Panc1 (cell line): Measurements from ENCODE around the gene TSHZ2. TPM values are rescaled to one million over a fixed set of nuclear protein-coding genes. Genes with fewer than 3 reads are reported as not detected.

Experiments
- ATAC-seq: fragments of 200-7000 bp; cut with Tn5 transposase; 2 replicates; pipeline ENCODE4 v1.9.1; 2020; ENCODE audit warnings: mild to moderate bottlenecking, moderate library complexity
- BruUV-seq: library from RNA; stranded (reverse); fragments of 400-500 nt; replicated peaks from 2 replicates; lab custom pipeline; 2021; lab: Mats Ljungman, UMichigan
- CTCF ChIA-PET: fragments of 300-600 bp; sonication (Branson Sonifier 250); formaldehyde crosslinking; loops from one replicate; lab custom pipeline; 2022; ENCODE audit warnings: antibody characterized with exemption; lab: Charles Lee
- POLR2A ChIA-PET: fragments of 300-600 bp; sonication (Branson Sonifier 250); formaldehyde crosslinking; loops from one replicate; lab custom pipeline; 2022; ENCODE audit warnings: antibody characterized with exemption; lab: Charles Lee
- DNase-seq: peaks from one replicate; pipeline ENCODE4 v3.0.0-alpha.2; 2010; ENCODE audit warnings: low read depth, low spot score
- H3K27ac ChIP-seq: 2 replicates; pipeline ENCODE4 v1.5.1; 2011; ENCODE audit warnings: mild to moderate bottlenecking, low read length, inconsistent platforms
- H3K27me3 ChIP-seq: fragments of 200-500 bp; sonication (Bioruptor generic); 2 replicates; pipeline ENCODE4 v1.6.0; 2014; ENCODE audit warnings: low read length, inconsistent platforms; ENCODE audit not compliant: control insufficient read depth, insufficient read depth
- H3K36me3 ChIP-seq: fragments of 200-500 bp; sonication (Bioruptor generic); 2 replicates; pipeline ENCODE4 v1.5.1; 2014; ENCODE audit warnings: inconsistent platforms, mild to moderate bottlenecking, low read length, moderate library complexity; ENCODE audit not compliant: control insufficient read depth, insufficient read depth
- H3K4me1 ChIP-seq: 2 replicates; pipeline ENCODE4 v1.5.1; 2011; ENCODE audit warnings: inconsistent platforms, mild to moderate bottlenecking, low read length, moderate library complexity; ENCODE audit not compliant: control insufficient read depth, insufficient read depth
- H3K4me3 ChIP-seq, 2 experiments: 2 replicates each; pipeline ENCODE4 v1.5.1; 2011 to 2012; ENCODE audit warnings: low read depth in 2 of 2, low read length in 2 of 2, mild to moderate bottlenecking in 2 of 2, inconsistent platforms in 1 of 2, moderate library complexity in 1 of 2
- H3K9me3 ChIP-seq: fragments of 200-500 bp; sonication (Bioruptor generic); 2 replicates; pipeline ENCODE4 v1.5.1; 2014; ENCODE audit warnings: low read depth, mild to moderate bottlenecking, inconsistent platforms, low read length, moderate library complexity; ENCODE audit not compliant: control insufficient read depth, insufficient read depth
- POLR2AphosphoS5 ChIP-seq: IDR thresholded peaks from 2 replicates; pipeline ENCODE4 v1.6.1; 2012; ENCODE audit warnings: mild to moderate bottlenecking, low read depth, low read length, moderate library complexity
- REST ChIP-seq, 2 experiments: IDR thresholded peaks; 2 replicates each; pipeline ENCODE4 v1.6.1; 2011 to 2012; ENCODE audit warnings: low read depth in 2 of 2, control low read depth in 1 of 2, low read length in 1 of 2, mild to moderate bottlenecking in 1 of 2, moderate library complexity in 1 of 2; ENCODE audit not compliant: insufficient read depth in 1 of 2
- SIN3A ChIP-seq: IDR thresholded peaks from 2 replicates; pipeline ENCODE4 v1.6.1; 2012; ENCODE audit warnings: low read depth, mild to moderate bottlenecking, low read length, moderate library complexity, borderline replicate concordance; ENCODE audit not compliant: insufficient read depth
- TCF7L2 ChIP-seq: IDR thresholded peaks from 2 replicates; pipeline ENCODE4 v1.6.1; 2011; ENCODE audit warnings: mild to moderate bottlenecking, low read depth, low read length, inconsistent platforms
- in situ Hi-C: cut with HindIII; loops from 2 replicates; pipeline ENCODE4 v1.10.0; 2016; ENCODE audit warnings: low sequenced_read_pairs, low pct_unique_long_range_greater_than_20kb
- intact Hi-C: fragments of 100-400 bp; cut with micrococcal nuclease; formaldehyde crosslinking; loops from one replicate; pipeline ENCODE4 v1.10.0; 2022; ENCODE audit not compliant: unreplicated experiment
- total RNA-seq: library from RNA; stranded (reverse); gene quantifications from one replicate; pipeline ENCODE4 v1.2.1, GENCODE V29; 2021; ENCODE audit not compliant: unreplicated experiment
- TF ChIP-seq, protein P1 (sequence below): fragments of 450-650 bp; IDR thresholded peaks from 2 replicates; pipeline ENCODE4 v1.5.1; 2017; ENCODE audit warnings: mild to moderate bottlenecking

TSHZ2 gene
- total RNA-seq, 1 experiment from 2014 or later, result 0.36 TPM

DNA sequence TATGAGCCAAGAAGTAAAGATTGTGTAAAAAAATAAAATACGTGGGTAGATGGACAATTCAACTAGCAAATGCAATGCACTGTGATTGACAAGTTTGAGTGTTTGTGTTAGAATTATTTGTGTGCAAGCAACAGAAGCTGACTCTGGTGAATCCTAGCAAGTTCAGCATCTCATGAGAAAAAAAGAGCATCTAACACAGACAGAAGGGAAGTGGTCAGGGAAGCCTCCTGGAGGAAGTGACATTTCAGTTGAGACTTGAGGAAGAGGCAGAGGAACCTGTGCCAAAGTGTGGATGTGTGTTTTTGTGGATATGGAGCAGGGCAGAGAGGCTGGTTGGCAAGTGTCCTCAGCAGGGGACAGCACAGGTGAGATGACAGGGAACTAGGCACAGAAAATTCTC lies 372.7 kb downstream of the TSHZ2 start:
- CTCF ChIA-PET, result no interaction called here
- no peaks in the 10 kb centered on the region for H3K9me3 ChIP-seq
- no peak overlapping the region for H3K27ac ChIP-seq
- intact Hi-C loops, result no loop called here
- no peaks in the 10 kb centered on the region for H3K36me3 ChIP-seq
- no peaks in the 10 kb centered on the region for H3K4me1 ChIP-seq
- no peak for TF ChIP-seq POLR2AphosphoS5
- TF ChIP-seq TCF7L2, result no peak
- TF ChIP-seq REST (IDR thresholded peaks at IDR 0.05; ENCODE audit: insufficient read depth in 1 of 2, low read depth in 2 of 2, low read length in 1 of 2), result no peak
- TF ChIP-seq, protein P1, sequence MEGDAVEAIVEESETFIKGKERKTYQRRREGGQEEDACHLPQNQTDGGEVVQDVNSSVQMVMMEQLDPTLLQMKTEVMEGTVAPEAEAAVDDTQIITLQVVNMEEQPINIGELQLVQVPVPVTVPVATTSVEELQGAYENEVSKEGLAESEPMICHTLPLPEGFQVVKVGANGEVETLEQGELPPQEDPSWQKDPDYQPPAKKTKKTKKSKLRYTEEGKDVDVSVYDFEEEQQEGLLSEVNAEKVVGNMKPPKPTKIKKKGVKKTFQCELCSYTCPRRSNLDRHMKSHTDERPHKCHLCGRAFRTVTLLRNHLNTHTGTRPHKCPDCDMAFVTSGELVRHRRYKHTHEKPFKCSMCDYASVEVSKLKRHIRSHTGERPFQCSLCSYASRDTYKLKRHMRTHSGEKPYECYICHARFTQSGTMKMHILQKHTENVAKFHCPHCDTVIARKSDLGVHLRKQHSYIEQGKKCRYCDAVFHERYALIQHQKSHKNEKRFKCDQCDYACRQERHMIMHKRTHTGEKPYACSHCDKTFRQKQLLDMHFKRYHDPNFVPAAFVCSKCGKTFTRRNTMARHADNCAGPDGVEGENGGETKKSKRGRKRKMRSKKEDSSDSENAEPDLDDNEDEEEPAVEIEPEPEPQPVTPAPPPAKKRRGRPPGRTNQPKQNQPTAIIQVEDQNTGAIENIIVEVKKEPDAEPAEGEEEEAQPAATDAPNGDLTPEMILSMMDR, result no peak
- no peak for TF ChIP-seq SIN3A
- in situ Hi-C loops, result no loop called here
- BruUV-seq, result no TSS peak
- no peak overlapping the region for H3K4me3 ChIP-seq
- POLR2A ChIA-PET, result no interaction called here
- no peaks in the 10 kb centered on the region for H3K27me3 ChIP-seq
- ATAC-seq (no peak), DNase-seq (no peak)

DNA sequence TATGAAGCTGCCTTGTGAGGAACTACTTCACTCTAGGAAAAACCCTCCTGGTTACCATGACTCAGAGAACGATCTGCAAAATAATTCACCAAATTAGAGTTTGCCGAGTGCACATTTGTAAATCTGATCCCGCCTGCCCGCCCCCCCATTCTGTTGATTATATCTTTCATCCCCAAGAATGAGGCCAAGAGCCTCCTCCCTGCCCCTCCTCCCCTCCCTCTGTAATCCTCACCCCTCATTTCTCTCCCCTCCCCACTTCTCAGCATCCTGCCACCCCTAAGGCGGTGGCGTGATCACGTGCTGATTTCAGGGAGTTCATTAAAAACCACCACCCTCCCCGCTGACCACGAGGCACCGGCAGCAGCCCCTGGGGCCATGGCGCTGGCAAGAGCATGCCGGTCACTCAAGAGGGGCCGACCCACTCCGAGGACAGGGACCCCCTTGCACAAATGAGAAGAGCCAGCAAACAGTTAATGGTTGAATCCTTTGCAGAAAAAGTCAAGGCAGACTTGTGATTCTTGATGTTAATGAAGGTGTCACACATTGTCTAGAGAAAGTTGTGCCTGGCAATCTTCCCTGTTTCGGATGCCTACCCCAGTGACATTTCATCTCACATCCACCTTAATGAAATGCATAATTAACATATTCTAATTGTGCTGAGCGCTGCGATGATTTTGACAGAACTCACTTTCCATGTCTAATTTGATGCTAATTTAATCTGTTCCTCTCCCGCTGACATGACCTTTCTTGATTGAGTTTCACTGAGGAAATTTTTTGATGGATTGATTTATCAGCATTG lies 373.6 kb downstream of the TSHZ2 start:
- CTCF ChIA-PET, result no interaction called here
- no peak for DNase-seq
- Histone ChIP-seq H3K27ac (no peak overlapping the region), H3K4me1 (no peaks in the 10 kb centered on the region), H3K27me3 (no peaks in the 10 kb centered on the region), H3K9me3 (no peaks in the 10 kb centered on the region), H3K4me3 (no peak overlapping the region), H3K36me3 (no peaks in the 10 kb centered on the region)
- no peak for ATAC-seq
- in situ Hi-C loops, result no loop called here
- BruUV-seq, result no TSS peak
- no peak for TF ChIP-seq TCF7L2
- POLR2A ChIA-PET, result no interaction called here
- intact Hi-C loops, result no loop called here

DNA sequence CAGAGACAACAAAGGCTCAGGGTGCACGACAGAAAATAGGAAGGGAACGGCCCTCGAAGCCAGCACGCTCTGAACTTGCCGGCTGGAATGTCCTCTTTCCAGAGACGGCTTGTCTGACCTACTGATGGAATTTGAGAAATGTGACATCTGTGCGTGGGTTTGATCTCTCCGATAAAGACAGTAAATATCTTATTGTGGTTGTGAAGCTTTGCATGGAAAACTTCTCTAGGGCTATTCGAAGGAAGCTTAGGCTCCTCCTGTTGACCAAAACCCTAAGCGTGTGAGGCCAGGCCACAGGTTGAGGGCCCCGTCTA lies 374.1 kb downstream of the TSHZ2 start:
- ATAC-seq, result no peak
- no TSS peak for BruUV-seq
- in situ Hi-C loops, result no loop called here

More for the DNA sequence above, 374.1 kb downstream of the TSHZ2 start:
- Histone ChIP-seq H3K9me3 (no peaks in the 10 kb centered on the region), H3K4me1 (no peaks in the 10 kb centered on the region), H3K36me3 (no peaks in the 10 kb centered on the region), H3K27ac (no peak overlapping the region), H3K4me3 (no peak overlapping the region), H3K27me3 (no peaks in the 10 kb centered on the region)
- TF ChIP-seq, protein P1, result no peak
- TF ChIP-seq SIN3A (no peak), POLR2AphosphoS5 (no peak), TCF7L2 (no peak), REST (IDR thresholded peaks at IDR 0.05; ENCODE audit: insufficient read depth in 1 of 2, low read depth in 2 of 2, low read length in 1 of 2) (no peak)
- ChIA-PET POLR2A (no interaction called here), CTCF (no interaction called here)
- intact Hi-C loops, result no loop called here
- DNase-seq, result no peak
